Endothelial cell of umbilical vein (primary cell): ENCODE measurements around the gene ITIH4.

Source experiments
- EZH2 ChIP-seq: IDR thresholded peaks from 2 replicates; pipeline ENCODE4 v1.6.1; 2012; ENCODE audit warnings: borderline replicate concordance, low read depth, mild to moderate bottlenecking, moderate library complexity, low read length, inconsistent platforms; ENCODE audit not compliant: severe bottlenecking
- MYC ChIP-seq: IDR thresholded peaks from one replicate; pipeline ENCODE4 v1.6.1; 2011; ENCODE audit warnings: mild to moderate bottlenecking, low read depth, low read length
- POLR2A ChIP-seq: IDR thresholded peaks from 2 replicates; pipeline ENCODE4 v1.6.1; 2012; ENCODE audit warnings: low read depth, mild to moderate bottlenecking, control low read depth, low read length
- POLR2AphosphoS5 ChIP-seq: IDR thresholded peaks from 2 replicates; pipeline ENCODE4 v1.6.1; 2012; ENCODE audit warnings: low read depth, mild to moderate bottlenecking, control low read depth, low read length, moderate library complexity; ENCODE audit not compliant: insufficient read depth
- TF ChIP-seq, protein P1 (sequence below): IDR thresholded peaks from 2 replicates; pipeline ENCODE4 v1.6.1; 2011; ENCODE audit not compliant: insufficient read depth, insufficient read length
- TF ChIP-seq, protein P2 (sequence below), 2 donors: IDR thresholded peaks; 1 replicate in 1 of 2; 2 replicates in 1 of 2; pipeline ENCODE4 v1.5.1; 2011; ENCODE audit warnings: low read length in 2 of 2, mild to moderate bottlenecking in 2 of 2, moderate library complexity in 2 of 2, control low read depth in 1 of 2, inconsistent platforms in 1 of 2, low read depth in 1 of 2; ENCODE audit not compliant: insufficient read depth in 1 of 2; ENCODE audit errors: extremely low read depth in 1 of 2

DNA sequence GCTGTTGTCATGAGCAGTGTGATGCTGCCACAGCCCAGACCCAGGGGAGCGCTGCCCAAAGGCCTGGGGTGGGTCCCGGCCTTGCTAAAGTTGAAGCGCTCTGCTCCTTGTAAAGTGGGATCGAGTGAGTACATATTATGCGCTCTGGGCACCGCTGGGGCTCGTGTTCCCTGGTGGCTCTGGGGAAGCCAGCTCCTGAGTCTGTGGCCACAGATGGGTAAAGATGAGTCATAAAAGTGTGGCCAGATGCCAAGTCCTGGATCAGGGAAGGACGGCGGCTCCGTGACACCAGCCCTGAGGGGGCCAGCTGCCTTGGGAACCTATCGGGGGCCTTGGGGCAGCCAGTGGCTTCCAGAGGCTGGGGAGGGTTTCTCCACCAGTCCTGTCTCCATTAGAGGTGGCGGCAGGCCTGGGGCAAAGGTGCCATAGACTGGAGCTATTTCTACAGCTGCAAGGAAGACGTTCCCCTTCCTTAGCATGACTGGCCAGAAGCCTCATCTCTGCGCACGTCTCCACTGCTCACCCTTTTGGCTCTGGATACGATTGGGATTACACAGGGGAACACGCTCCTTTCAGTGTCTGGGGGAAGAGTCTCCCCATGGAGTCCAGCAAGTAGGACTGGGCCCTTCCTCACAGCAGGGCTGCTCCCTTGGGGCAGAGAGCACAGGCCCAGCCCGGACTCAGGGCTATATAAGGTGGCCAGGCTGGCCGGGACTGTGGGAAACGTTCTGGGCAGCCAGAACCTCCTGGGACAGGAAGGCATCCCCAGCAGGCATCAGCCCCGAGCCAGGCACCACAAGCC is 1.2 kb upstream of the ITIH4 start:
- TF ChIP-seq, protein P1, sequence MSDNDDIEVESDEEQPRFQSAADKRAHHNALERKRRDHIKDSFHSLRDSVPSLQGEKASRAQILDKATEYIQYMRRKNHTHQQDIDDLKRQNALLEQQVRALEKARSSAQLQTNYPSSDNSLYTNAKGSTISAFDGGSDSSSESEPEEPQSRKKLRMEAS, result no peak
- TF ChIP-seq, protein P2, sequence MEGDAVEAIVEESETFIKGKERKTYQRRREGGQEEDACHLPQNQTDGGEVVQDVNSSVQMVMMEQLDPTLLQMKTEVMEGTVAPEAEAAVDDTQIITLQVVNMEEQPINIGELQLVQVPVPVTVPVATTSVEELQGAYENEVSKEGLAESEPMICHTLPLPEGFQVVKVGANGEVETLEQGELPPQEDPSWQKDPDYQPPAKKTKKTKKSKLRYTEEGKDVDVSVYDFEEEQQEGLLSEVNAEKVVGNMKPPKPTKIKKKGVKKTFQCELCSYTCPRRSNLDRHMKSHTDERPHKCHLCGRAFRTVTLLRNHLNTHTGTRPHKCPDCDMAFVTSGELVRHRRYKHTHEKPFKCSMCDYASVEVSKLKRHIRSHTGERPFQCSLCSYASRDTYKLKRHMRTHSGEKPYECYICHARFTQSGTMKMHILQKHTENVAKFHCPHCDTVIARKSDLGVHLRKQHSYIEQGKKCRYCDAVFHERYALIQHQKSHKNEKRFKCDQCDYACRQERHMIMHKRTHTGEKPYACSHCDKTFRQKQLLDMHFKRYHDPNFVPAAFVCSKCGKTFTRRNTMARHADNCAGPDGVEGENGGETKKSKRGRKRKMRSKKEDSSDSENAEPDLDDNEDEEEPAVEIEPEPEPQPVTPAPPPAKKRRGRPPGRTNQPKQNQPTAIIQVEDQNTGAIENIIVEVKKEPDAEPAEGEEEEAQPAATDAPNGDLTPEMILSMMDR (IDR thresholded peaks at IDR 0.05; ENCODE audit: extremely low read depth in 1 of 2, insufficient read depth in 1 of 2, low read depth in 1 of 2, low read length in 2 of 2), result no peak
- TF ChIP-seq POLR2A (no peak), POLR2AphosphoS5 (no peak), EZH2 (no peak), MYC (no peak)
